Muscle layer of duodenum (tissue), 2 donors: ENCODE results near the gene LNPEP.

Experiments used
- H3K27ac ChIP-seq: one replicate; pipeline ENCODE4 v1.7.0; 2013; ENCODE audit warnings: mild to moderate bottlenecking, low read length
- H3K27me3 ChIP-seq: one replicate; pipeline ENCODE4 v1.7.0; 2013; ENCODE audit warnings: low read depth, mild to moderate bottlenecking, control low read depth, low read length
- H3K36me3 ChIP-seq, 2 donors: one replicate each; pipeline ENCODE4 v1.7.0; 2013; ENCODE audit warnings: low read length in 2 of 2, control low read depth in 1 of 2, mild to moderate bottlenecking in 1 of 2; ENCODE audit not compliant: insufficient read depth in 2 of 2, control insufficient read depth in 1 of 2
- H3K4me1 ChIP-seq, 2 donors: one replicate each; pipeline ENCODE4 v1.7.0; 2013; ENCODE audit warnings: low read length in 2 of 2, mild to moderate bottlenecking in 2 of 2, control low read depth in 1 of 2, moderate library complexity in 1 of 2; ENCODE audit not compliant: insufficient read depth in 2 of 2, control insufficient read depth in 1 of 2
- H3K4me3 ChIP-seq, 2 donors: one replicate each; pipeline ENCODE4 v1.7.0; 2013; ENCODE audit warnings: low read length in 2 of 2, low read depth in 1 of 2, mild to moderate bottlenecking in 1 of 2
- H3K9me3 ChIP-seq, 2 donors: one replicate each; pipeline ENCODE4 v1.7.0; 2013; ENCODE audit warnings: low read length in 2 of 2, control low read depth in 1 of 2, mild to moderate bottlenecking in 1 of 2; ENCODE audit not compliant: control insufficient read depth in 1 of 2
- donor health status: healthy.

LNPEP gene

GRCh38 chr5:96984506-96985192 is 48.8 kb downstream of the LNPEP start:
- peaks cover 0 to 3% of the 10 kb centered on the region in 2 donors for H3K4me1 ChIP-seq
- no peaks in the 10 kb centered on the region for H3K9me3 ChIP-seq
- H3K27ac ChIP-seq: no peak overlapping the region
- no peak overlapping the region for H3K4me3 ChIP-seq
- H3K36me3 ChIP-seq: peaks cover 4 to 8% of the 10 kb centered on the region in 2 donors
- H3K27me3 ChIP-seq: no peaks in the 10 kb centered on the region

GRCh38 chr5:96986450-96986849 is 50.6 kb downstream of the LNPEP start:
- Histone ChIP-seq H3K4me1 (peaks cover 0 to 3% of the 10 kb centered on the region in 2 donors), H3K36me3 (peaks cover 4 to 17% of the 10 kb centered on the region in 2 donors), H3K4me3 (no peak overlapping the region)

DNA sequence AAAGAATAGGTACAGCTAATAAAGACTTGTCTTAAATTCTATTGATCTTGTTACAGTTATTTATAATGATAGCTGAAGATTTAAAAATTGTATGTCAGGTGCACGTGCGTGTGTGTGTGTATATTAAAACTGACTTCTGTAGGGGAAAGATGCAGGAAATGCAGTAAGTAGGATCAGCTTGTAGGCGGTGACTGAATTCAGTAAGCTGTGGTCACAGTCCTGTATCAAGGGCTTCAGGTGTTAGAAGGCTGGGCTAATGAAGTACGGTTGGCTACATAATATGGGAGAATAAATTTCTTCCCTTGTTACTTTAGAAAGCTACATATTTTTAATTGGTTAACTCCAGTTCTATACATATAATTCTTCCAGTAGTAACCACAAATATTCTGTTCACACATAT is 54.2 kb downstream of the LNPEP start:
- Histone ChIP-seq H3K27me3 (no peaks in the 10 kb centered on the region), H3K4me3 (no peak overlapping the region), H3K27ac (no peak overlapping the region), H3K36me3 (peaks cover 8 to 34% of the 10 kb centered on the region in 2 donors), H3K4me1 (no peaks in the 10 kb centered on the region), H3K9me3 (no peaks in the 10 kb centered on the region)

More at GRCh38 chr5:96986450-96986849, 50.6 kb downstream of the LNPEP start:
- Histone ChIP-seq H3K27ac (no peak overlapping the region), H3K27me3 (no peaks in the 10 kb centered on the region), H3K9me3 (no peaks in the 10 kb centered on the region)

DNA sequence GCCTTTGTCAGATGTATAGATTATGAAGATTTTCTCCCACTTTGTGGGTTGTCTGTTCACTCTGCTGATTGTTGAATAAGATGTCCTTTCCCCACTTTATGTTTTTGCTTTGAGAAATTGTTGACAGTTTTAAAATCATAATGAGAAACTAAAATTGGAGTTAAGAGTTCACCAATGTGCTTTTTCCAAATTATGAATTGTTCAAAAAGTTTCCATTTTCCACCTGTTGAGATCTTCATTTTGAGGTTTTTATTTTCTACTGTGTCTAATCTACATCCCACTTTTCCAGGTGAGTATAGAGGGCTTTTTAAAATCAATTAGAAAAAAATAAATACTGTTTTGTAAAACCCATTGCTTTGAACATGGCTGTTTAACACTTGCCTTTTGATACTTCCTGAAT is 55.8 kb downstream of the LNPEP start:
- H3K27me3 ChIP-seq: no peaks in the 10 kb centered on the region
- no peaks in the 10 kb centered on the region for H3K9me3 ChIP-seq
- H3K4me3 ChIP-seq: no peak overlapping the region
- H3K36me3 ChIP-seq: peaks cover 3 to 34% of the 10 kb centered on the region in 2 donors
- H3K4me1 ChIP-seq: no peaks in the 10 kb centered on the region
- H3K27ac ChIP-seq: no peak overlapping the region

DNA sequence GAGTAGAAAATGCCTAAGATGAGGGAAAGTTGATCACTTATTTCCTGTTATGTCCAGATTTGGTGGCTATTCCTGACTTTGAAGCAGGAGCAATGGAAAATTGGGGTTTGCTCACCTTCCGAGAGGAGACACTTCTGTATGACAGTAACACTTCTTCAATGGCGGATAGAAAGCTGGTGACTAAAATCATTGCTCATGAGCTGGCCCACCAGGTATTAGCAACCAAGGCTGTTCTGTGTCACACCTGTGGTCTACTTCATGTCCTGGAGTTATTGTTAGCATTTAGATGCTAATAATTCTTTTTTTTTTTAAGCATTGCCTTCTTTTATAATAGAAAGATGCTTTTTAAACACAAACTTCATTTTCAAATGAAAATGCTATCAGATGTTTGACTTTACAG is 57.9 kb downstream of the LNPEP start:
- H3K27me3 ChIP-seq: no peaks in the 10 kb centered on the region
- H3K36me3 ChIP-seq: peaks cover 12 to 31% of the 10 kb centered on the region in 2 donors

DNA sequence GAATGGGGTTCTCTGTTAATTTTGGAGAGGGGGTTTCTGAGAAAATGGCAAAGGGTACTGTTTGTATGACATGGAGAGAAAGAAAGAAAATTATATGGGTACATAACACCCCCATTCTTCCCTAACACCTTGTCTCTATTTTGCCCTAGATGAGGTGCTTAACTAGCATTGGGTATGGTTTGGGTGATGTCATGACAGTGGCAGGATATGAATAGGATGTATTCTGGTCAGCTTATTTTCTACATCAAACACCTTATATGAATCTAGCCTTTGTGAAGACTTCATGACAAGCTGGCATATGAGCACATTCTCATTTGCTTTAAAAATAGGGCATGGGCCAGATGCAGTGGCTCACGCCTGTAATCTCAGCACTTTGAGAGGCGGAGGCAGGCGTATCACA is 58.6 kb downstream of the LNPEP start:
- H3K4me1 ChIP-seq: no peaks in the 10 kb centered on the region
- peaks cover 14 to 30% of the 10 kb centered on the region in 2 donors for H3K36me3 ChIP-seq
- no peak overlapping the region for H3K27ac ChIP-seq
- H3K27me3 ChIP-seq: no peaks in the 10 kb centered on the region
- H3K4me3 ChIP-seq: no peak overlapping the region
- no peaks in the 10 kb centered on the region for H3K9me3 ChIP-seq

More for the DNA sequence above, 57.9 kb downstream of the LNPEP start:
- Histone ChIP-seq H3K27ac (no peak overlapping the region), H3K4me1 (no peaks in the 10 kb centered on the region), H3K4me3 (no peak overlapping the region), H3K9me3 (no peaks in the 10 kb centered on the region)

- Histone ChIP-seq H3K9me3 (no peaks in the 10 kb centered on the region), H3K4me3 (no peak overlapping the region), H3K36me3 (peaks cover 18 to 31% of the 10 kb centered on the region in 2 donors), H3K4me1 (no peaks in the 10 kb centered on the region), H3K27me3 (no peaks in the 10 kb centered on the region), H3K27ac (no peak overlapping the region)
Observed at GRCh38 chr5:96995419-96995818, 59.5 kb downstream of the LNPEP start.

DNA sequence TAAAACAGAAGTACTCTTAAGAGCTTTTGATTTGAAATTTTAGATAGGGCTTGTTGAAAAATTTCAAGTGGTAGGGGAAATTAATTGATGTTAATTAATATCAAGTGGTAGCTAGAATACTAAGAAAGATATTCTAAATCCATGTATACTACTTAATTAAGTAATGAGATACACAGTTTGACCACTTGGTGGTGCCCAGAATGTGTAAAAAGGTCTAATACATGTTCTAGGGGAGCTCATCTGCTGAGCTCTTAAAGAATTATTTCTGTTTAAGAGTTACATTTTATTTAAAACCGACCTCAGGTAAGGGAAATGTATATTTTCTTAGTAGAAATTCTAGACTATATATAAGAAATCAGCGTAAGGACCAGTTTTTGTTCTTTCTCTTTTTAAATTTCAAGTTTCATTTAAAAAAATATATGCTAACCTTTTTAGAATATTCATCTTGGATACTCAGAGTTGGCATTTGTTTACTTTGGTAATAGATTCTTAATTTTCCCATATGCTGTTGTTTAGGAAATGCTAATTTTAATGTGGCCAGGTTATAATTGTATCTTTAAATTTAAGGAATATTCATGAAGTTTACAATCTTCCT is 61.5 kb downstream of the LNPEP start:
- Histone ChIP-seq H3K9me3 (no peaks in the 10 kb centered on the region), H3K36me3 (peaks cover 28 to 30% of the 10 kb centered on the region in 2 donors), H3K4me1 (no peaks in the 10 kb centered on the region), H3K27me3 (no peaks in the 10 kb centered on the region), H3K27ac (no peak overlapping the region), H3K4me3 (no peak overlapping the region)

- Histone ChIP-seq H3K4me1 (no peaks in the 10 kb centered on the region), H3K27ac (no peak overlapping the region), H3K9me3 (no peaks in the 10 kb centered on the region), H3K36me3 (peaks cover 20 to 27% of the 10 kb centered on the region in 2 donors), H3K4me3 (no peak overlapping the region), H3K27me3 (no peaks in the 10 kb centered on the region)
Observed at GRCh38 chr5:96999856-97000255, 64.0 kb downstream of the LNPEP start.

DNA sequence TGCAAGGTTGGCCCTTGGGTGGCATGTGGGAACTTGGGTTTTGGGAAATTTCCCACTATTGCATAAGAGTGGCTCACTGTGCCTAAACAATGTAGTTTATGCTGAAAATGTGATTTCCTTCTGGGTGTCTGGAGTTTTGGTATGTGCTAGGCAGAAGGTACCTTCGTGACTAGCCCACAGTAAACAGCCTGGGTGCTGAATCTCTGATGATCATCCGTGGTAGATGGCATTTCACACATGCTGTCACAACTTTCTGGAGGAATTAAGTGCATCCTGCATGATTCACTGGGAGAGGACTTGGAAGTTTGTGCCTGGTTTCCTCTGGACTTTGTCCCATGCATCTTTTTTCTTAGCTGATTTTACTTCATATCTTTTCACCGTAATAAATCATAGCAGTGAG is 64.5 kb downstream of the LNPEP start:
- Histone ChIP-seq H3K9me3 (no peaks in the 10 kb centered on the region), H3K27me3 (no peaks in the 10 kb centered on the region), H3K36me3 (peaks cover 22 to 27% of the 10 kb centered on the region in 2 donors), H3K27ac (no peak overlapping the region), H3K4me1 (no peaks in the 10 kb centered on the region), H3K4me3 (no peak overlapping the region)

- Histone ChIP-seq H3K9me3 (no peaks in the 10 kb centered on the region), H3K36me3 (peaks cover 34 to 35% of the 10 kb centered on the region in 2 donors), H3K4me1 (no peaks in the 10 kb centered on the region), H3K4me3 (no peak overlapping the region), H3K27me3 (no peaks in the 10 kb centered on the region), H3K27ac (no peak overlapping the region)
Observed at GRCh38 chr5:97002983-97003382, 67.1 kb downstream of the LNPEP start.
